Mesothelial cell of epicardium (in vitro differentiated cells): ENCODE data around the gene SULT4A1. TPM values are rescaled to one million over a fixed set of nuclear protein-coding genes. Genes with fewer than 3 reads are reported as not detected.

Experiments
- DNase-seq, 2 experiments: peaks; one replicate each; pipeline ENCODE4 v3.0.0; 2021; ENCODE audit warnings: low spot score in 2 of 2; ENCODE audit not compliant: unreplicated experiment in 2 of 2
- H3K27ac Mint-ChIP-seq: 2 replicates; pipeline ENCODE4 v1.8.0; 2021; ENCODE audit warnings: mixed read lengths
- H3K27me3 Mint-ChIP-seq: 2 replicates; pipeline ENCODE4 v1.8.0; 2021; ENCODE audit warnings: low read depth, mixed read lengths
- H3K36me3 Mint-ChIP-seq: 2 replicates; pipeline ENCODE4 v1.8.0; 2021; ENCODE audit warnings: mixed read lengths
- H3K4me1 Mint-ChIP-seq: 2 replicates; pipeline ENCODE4 v1.8.0; 2021; ENCODE audit warnings: mixed read lengths
- H3K4me3 Mint-ChIP-seq: 2 replicates; pipeline ENCODE4 v1.8.0; 2021; ENCODE audit warnings: mild to moderate bottlenecking, moderate library complexity, mixed read lengths
- H3K9me3 Mint-ChIP-seq: 2 replicates; pipeline ENCODE4 v1.8.0; 2021; ENCODE audit warnings: mixed read lengths
- CTCF ChIP-seq: fragments of 200-600 bp; sonication (generic); IDR thresholded peaks from one replicate; pipeline ENCODE4 v1.5.0; 2021; ENCODE audit warnings: antibody characterized with exemption; ENCODE audit not compliant: unreplicated experiment
- total RNA-seq: library from RNA; stranded (reverse); gene quantifications from 3 replicates; pipeline ENCODE4 v1.2.1, GENCODE V29; 2021

The SULT4A1 gene
- total RNA-seq, 1 donor from 2014 or later, result 7.1 TPM

- Mint-ChIP-seq H3K9me3 (no peaks in the 10 kb centered on the region), H3K27me3 (peaks cover 3% of the 10 kb centered on the region), H3K27ac (no peak overlapping the region), H3K36me3 (no peaks in the 10 kb centered on the region), H3K4me1 (peaks cover 2% of the 10 kb centered on the region), H3K4me3 (no peak overlapping the region)
- TF ChIP-seq CTCF, result no peak
- no peak for DNase-seq
These were observed 20.6 kb downstream of the SULT4A1 start for GRCh38 chr22:43841742-43842141.

GRCh38 chr22:43840851-43841250, 21.5 kb downstream of the SULT4A1 start:
- H3K27ac Mint-ChIP-seq, result no peak overlapping the region
- H3K36me3 Mint-ChIP-seq, result no peaks in the 10 kb centered on the region
- H3K4me1 Mint-ChIP-seq, result peaks cover 2% of the 10 kb centered on the region
- TF ChIP-seq CTCF, result no peak
- DNase-seq, result no peak
- no peaks in the 10 kb centered on the region for H3K9me3 Mint-ChIP-seq
- H3K27me3 Mint-ChIP-seq, result peaks cover under 1% of the 10 kb centered on the region
- no peak overlapping the region for H3K4me3 Mint-ChIP-seq

GRCh38 chr22:43840431-43840830, 21.9 kb downstream of the SULT4A1 start:
- Mint-ChIP-seq H3K9me3 (no peaks in the 10 kb centered on the region), H3K36me3 (no peaks in the 10 kb centered on the region), H3K4me1 (peaks cover 2% of the 10 kb centered on the region), H3K27ac (no peak overlapping the region), H3K27me3 (no peaks in the 10 kb centered on the region), H3K4me3 (no peak overlapping the region)
- DNase-seq, result no peak
- TF ChIP-seq CTCF, result no peak

- DNase-seq, result no peak
- Mint-ChIP-seq H3K36me3 (no peaks in the 10 kb centered on the region), H3K9me3 (no peaks in the 10 kb centered on the region), H3K27ac (no peak overlapping the region), H3K4me1 (peaks cover 2% of the 10 kb centered on the region), H3K4me3 (no peak overlapping the region), H3K27me3 (no peaks in the 10 kb centered on the region)
- no peak for TF ChIP-seq CTCF
These were observed 22.5 kb downstream of the SULT4A1 start for GRCh38 chr22:43839781-43840180.

GRCh38 chr22:43838571-43839307, 23.6 kb downstream of the SULT4A1 start:
- Mint-ChIP-seq H3K9me3 (no peaks in the 10 kb centered on the region), H3K27me3 (no peaks in the 10 kb centered on the region), H3K27ac (no peak overlapping the region), H3K4me3 (no peak overlapping the region), H3K36me3 (no peaks in the 10 kb centered on the region), H3K4me1 (no peaks in the 10 kb centered on the region)
- TF ChIP-seq CTCF, result no peak
- no peak for DNase-seq
